Measurements from ENCODE around the gene DUT.

The DUT gene

GRCh38 chr15:48365575-48365974 lies 34.3 kb downstream of the DUT start:
- TF ChIP-seq CTCF (IDR thresholded peaks at IDR 0.05; ENCODE audit: low read depth, low read length, missing control alignments), result no peak
- H3K4me3 ChIP-seq (replicated peaks; ENCODE audit: low read depth, low read length), result no peak overlapping the region

DNA sequence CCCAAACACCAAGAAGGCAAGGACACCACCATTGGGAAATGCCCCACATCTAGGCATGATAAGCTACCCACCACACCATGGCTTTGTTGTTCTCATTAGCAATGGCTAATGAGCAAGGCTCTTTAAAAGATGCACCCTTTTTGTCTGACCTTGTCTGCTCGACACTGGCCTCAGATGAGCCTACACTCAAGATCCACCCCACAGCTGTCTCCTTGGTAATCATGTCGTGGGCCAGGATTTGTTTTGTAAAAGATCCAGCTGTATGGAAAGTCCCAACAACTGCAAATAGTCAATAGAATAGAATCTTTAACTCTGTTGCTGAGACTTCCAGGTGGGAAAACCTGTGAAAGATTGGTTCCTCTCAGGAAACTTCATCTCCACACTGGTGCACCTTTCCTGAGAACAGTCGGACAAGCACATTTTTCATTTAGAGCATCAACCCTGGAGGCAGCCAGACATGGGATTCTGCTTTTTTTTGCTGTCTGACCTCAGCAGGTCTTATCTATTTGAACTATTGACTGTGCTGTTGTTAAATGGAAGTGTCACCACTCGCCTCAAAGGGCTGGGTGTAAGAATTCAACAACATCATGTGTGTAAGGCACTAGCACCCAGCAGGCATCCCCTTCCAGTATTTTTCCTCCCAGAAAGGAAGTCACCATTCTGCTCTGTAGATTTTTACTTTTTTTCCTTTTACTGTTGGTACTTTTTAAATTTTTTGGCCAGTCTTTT lies 35.5 kb downstream of the DUT start:
- TF ChIP-seq CTCF (IDR thresholded peaks at IDR 0.05; ENCODE audit: low read depth, low read length, missing control alignments), result no peak
- DNase-seq (ENCODE audit: extremely low read depth, low read depth), result no peak
- no peak overlapping the region for H3K4me3 ChIP-seq (replicated peaks; ENCODE audit: low read depth, low read length)

More at GRCh38 chr15:48365575-48365974, 34.3 kb downstream of the DUT start:
- DNase-seq (ENCODE audit: extremely low read depth, low read depth), result no peak

- DNase-seq (ENCODE audit: extremely low read depth, low read depth), result no peak
- TF ChIP-seq CTCF (IDR thresholded peaks at IDR 0.05; ENCODE audit: low read depth, low read length, missing control alignments), result no peak
- H3K4me3 ChIP-seq (replicated peaks; ENCODE audit: low read depth, low read length), result no peak overlapping the region
Measured at GRCh38 chr15:48367483-48367882, 36.3 kb downstream of the DUT start.

- DNase-seq (ENCODE audit: extremely low read depth, low read depth), result no peak
- no peak for TF ChIP-seq CTCF (IDR thresholded peaks at IDR 0.05; ENCODE audit: low read depth, low read length, missing control alignments)
- H3K4me3 ChIP-seq (replicated peaks; ENCODE audit: low read depth, low read length), result no peak overlapping the region
Measured at GRCh38 chr15:48370460-48370859, 39.2 kb downstream of the DUT start.

- TF ChIP-seq CTCF (IDR thresholded peaks at IDR 0.05; ENCODE audit: low read depth, low read length, missing control alignments), result no peak
- no peak overlapping the region for H3K4me3 ChIP-seq (replicated peaks; ENCODE audit: low read depth, low read length)
- DNase-seq (ENCODE audit: extremely low read depth, low read depth), result no peak
Measured at GRCh38 chr15:48371550-48371949, 40.3 kb downstream of the DUT start.

GRCh38 chr15:48371961-48372360 lies 40.7 kb downstream of the DUT start:
- TF ChIP-seq CTCF (IDR thresholded peaks at IDR 0.05; ENCODE audit: low read depth, low read length, missing control alignments), result no peak
- H3K4me3 ChIP-seq (replicated peaks; ENCODE audit: low read depth, low read length), result no peak overlapping the region

More at GRCh38 chr15:48371961-48372360, 40.7 kb downstream of the DUT start:
- DNase-seq (ENCODE audit: extremely low read depth, low read depth), result no peak
